IMR-90 (cell line): Measurements from ENCODE around the gene PLOD3. TPM values are rescaled to one million over a fixed set of nuclear protein-coding genes. Genes with fewer than 3 reads are reported as not detected.

Source experiments
- ATAC-seq: fragments of 200-7000 bp; cut with Tn5 transposase; 2 replicates; pipeline ENCODE4 v1.9.1; 2020; ENCODE audit warnings: low read depth, mild to moderate bottlenecking, moderate library complexity
- BruUV-seq: library from RNA; stranded (reverse); fragments of 400-500 nt; replicated peaks from 2 replicates; lab custom pipeline; 2021; lab: Mats Ljungman, UMichigan
- CTCF ChIA-PET: fragments of 300-600 bp; formaldehyde crosslinking; extraction: SDS; loops from one replicate; lab custom pipeline; 2021; ENCODE audit warnings: antibody characterized with exemption; lab: Yijun Ruan, JAX
- POLR2A ChIA-PET: fragments of 300-600 bp; sonication (Branson Sonifier 250); formaldehyde crosslinking; loops from one replicate; lab custom pipeline; 2022; ENCODE audit warnings: antibody characterized with exemption; ENCODE audit not compliant: unreplicated experiment; lab: Charles Lee
- DNase-seq: peaks from one replicate; pipeline ENCODE4 v3.0.0; 2013
- H2AFZ ChIP-seq: replicated peaks from 2 replicates; pipeline ENCODE3; 2013; ENCODE audit warnings: low read length, mild to moderate bottlenecking; ENCODE audit not compliant: poor library complexity
- H2AK5ac ChIP-seq: 2 replicates; pipeline ENCODE4 v1.6.1; 2013; ENCODE audit warnings: low read depth, low read length, inconsistent platforms
- H2AK9ac ChIP-seq: replicated peaks from 2 replicates; pipeline ENCODE3; 2013; ENCODE audit warnings: mild to moderate bottlenecking, low read depth, low read length, moderate library complexity; ENCODE audit not compliant: poor library complexity
- H2BK120ac ChIP-seq: 2 replicates; pipeline ENCODE4 v1.6.1; 2013; ENCODE audit warnings: low read depth, low read length, inconsistent platforms
- H2BK15ac ChIP-seq: 3 replicates; pipeline ENCODE4 v1.6.1; 2013; ENCODE audit warnings: low read depth, low read length, inconsistent platforms
- H2BK20ac ChIP-seq: 2 replicates; pipeline ENCODE4 v1.6.1; 2013; ENCODE audit warnings: low read depth, mild to moderate bottlenecking, inconsistent platforms, low read length, moderate library complexity
- H2BK5ac ChIP-seq: 2 replicates; pipeline ENCODE4 v1.6.1; 2013; ENCODE audit warnings: mild to moderate bottlenecking, low read depth, low read length, inconsistent platforms; ENCODE audit not compliant: poor library complexity, severe bottlenecking
- H3K14ac ChIP-seq: replicated peaks from 2 replicates; pipeline ENCODE4 v1.6.1; 2013; ENCODE audit warnings: low read depth, low read length, inconsistent platforms
- H3K18ac ChIP-seq: 2 replicates; pipeline ENCODE4 v1.6.1; 2013; ENCODE audit warnings: low read depth, low read length, control low read depth
- H3K23ac ChIP-seq: 2 replicates; pipeline ENCODE4 v1.6.1; 2013; ENCODE audit warnings: low read depth, low read length, inconsistent platforms
- H3K27ac ChIP-seq: 2 replicates; pipeline ENCODE4 v1.5.1; 2013; ENCODE audit warnings: mild to moderate bottlenecking, control low read depth, low read length; ENCODE audit not compliant: insufficient read depth
- H3K27me3 ChIP-seq: 2 replicates; pipeline ENCODE4 v1.6.1; 2013; ENCODE audit warnings: low read length; ENCODE audit not compliant: control insufficient read depth, insufficient read depth
- H3K36me3 ChIP-seq: 2 replicates; pipeline ENCODE4 v1.6.1; 2013; ENCODE audit warnings: low read length, mixed read lengths; ENCODE audit not compliant: control insufficient read depth, insufficient read depth
- H3K4ac ChIP-seq: 2 replicates; pipeline ENCODE4 v1.6.1; 2013; ENCODE audit warnings: low read depth, low read length, inconsistent platforms
- H3K4me1 ChIP-seq: 2 replicates; pipeline ENCODE4 v1.6.1; 2013; ENCODE audit warnings: low read length, mixed read lengths; ENCODE audit not compliant: control insufficient read depth, insufficient read depth
- H3K4me2 ChIP-seq: 2 replicates; pipeline ENCODE4 v1.6.1; 2013; ENCODE audit warnings: low read depth, mild to moderate bottlenecking, control low read depth, low read length, moderate library complexity
- H3K4me3 ChIP-seq: 2 replicates; pipeline ENCODE4 v1.5.1; 2013; ENCODE audit warnings: low read depth, mild to moderate bottlenecking, control low read depth, low read length, moderate library complexity; ENCODE audit not compliant: insufficient read depth
- H3K56ac ChIP-seq: 2 replicates; pipeline ENCODE4 v1.6.1; 2013; ENCODE audit warnings: low read length, inconsistent platforms; ENCODE audit not compliant: insufficient read depth; ENCODE audit errors: extremely low read depth
- H3K79me1 ChIP-seq, 2 experiments: 2 replicates each; pipeline ENCODE4 v1.6.1; 2013; ENCODE audit warnings: low read length in 2 of 2, inconsistent platforms in 1 of 2, low read depth in 1 of 2
- H3K9ac ChIP-seq: 2 replicates; pipeline ENCODE4 v1.6.1; 2013; ENCODE audit warnings: low read depth, low read length, control low read depth
- H3K9me1 ChIP-seq: 2 replicates; pipeline ENCODE4 v1.6.1; 2013; ENCODE audit warnings: low read length, inconsistent platforms; ENCODE audit not compliant: insufficient read depth
- H3K9me3 ChIP-seq: 2 replicates; pipeline ENCODE4 v1.6.1; 2013; ENCODE audit warnings: low read length; ENCODE audit not compliant: control insufficient read depth, insufficient read depth
- H4K20me1 ChIP-seq: 2 replicates; pipeline ENCODE4 v1.6.1; 2013; ENCODE audit warnings: low read length, inconsistent platforms; ENCODE audit not compliant: insufficient read depth
- H4K5ac ChIP-seq: 2 replicates; pipeline ENCODE4 v1.6.1; 2013; ENCODE audit warnings: mild to moderate bottlenecking, low read depth, low read length, control low read depth
- H4K8ac ChIP-seq, 2 experiments: 2 replicates each; pipeline ENCODE4 v1.6.1; 2013; ENCODE audit warnings: low read depth in 2 of 2, low read length in 2 of 2, control low read depth in 1 of 2, inconsistent platforms in 1 of 2
- H4K91ac ChIP-seq: 2 replicates; pipeline ENCODE4 v1.6.1; 2013; ENCODE audit warnings: low read depth, low read length, inconsistent platforms; ENCODE audit not compliant: insufficient read depth
- BHLHE40 ChIP-seq: fragments of 150-350 bp; IDR thresholded peaks from 2 replicates; pipeline ENCODE4 v1.6.1; 2016; ENCODE audit warnings: mild to moderate bottlenecking, low read depth, low read length
- CHD1 ChIP-seq: IDR thresholded peaks from 2 replicates; pipeline ENCODE4 v1.6.1; 2012; ENCODE audit warnings: low read depth, low read length, improper control_type of control experiment
- CTCF ChIP-seq: conservative IDR thresholded peaks from 2 replicates; pipeline ENCODE4 v1.5.1; 2012; ENCODE audit warnings: mild to moderate bottlenecking, low read depth, low read length, improper control_type of control experiment
- FOS ChIP-seq: fragments of 150-350 bp; IDR thresholded peaks from 2 replicates; pipeline ENCODE4 v1.6.1; 2016; ENCODE audit warnings: low read depth, low read length
- MAFK ChIP-seq: IDR thresholded peaks from 2 replicates; pipeline ENCODE4 v1.6.1; 2012; ENCODE audit warnings: low read depth, low read length, improper control_type of control experiment
- MAZ ChIP-seq: IDR thresholded peaks from 2 replicates; pipeline ENCODE4 v1.6.1; 2012; ENCODE audit warnings: low read depth, mild to moderate bottlenecking, low read length, improper control_type of control experiment, moderate library complexity, borderline replicate concordance
- MXI1 ChIP-seq: IDR thresholded peaks from 2 replicates; pipeline ENCODE4 v1.6.1; 2012; ENCODE audit warnings: low read depth, mild to moderate bottlenecking, low read length, moderate library complexity, borderline replicate concordance
- NFE2L2 ChIP-seq: fragments of 150-350 bp; IDR thresholded peaks from 2 replicates; pipeline ENCODE4 v1.6.1; 2016; ENCODE audit warnings: low read depth, mild to moderate bottlenecking, low read length
- POLR2A ChIP-seq: IDR thresholded peaks from 2 replicates; pipeline ENCODE4 v1.6.1; 2012; ENCODE audit warnings: mild to moderate bottlenecking, low read depth, low read length
- RAD21 ChIP-seq: IDR thresholded peaks from 2 replicates; pipeline ENCODE4 v1.6.1; 2012; ENCODE audit warnings: low read length, improper control_type of control experiment
- RCOR1 ChIP-seq: IDR thresholded peaks from 2 replicates; pipeline ENCODE4 v1.6.1; 2012; ENCODE audit warnings: mild to moderate bottlenecking, low read length, improper control_type of control experiment; ENCODE audit not compliant: insufficient replicate concordance
- RFX5 ChIP-seq: IDR thresholded peaks from 2 replicates; pipeline ENCODE4 v1.8.0; 2012; ENCODE audit warnings: low read depth, mild to moderate bottlenecking, low read length, moderate library complexity
- SMC3 ChIP-seq: fragments of 150-350 bp; IDR thresholded peaks from 2 replicates; pipeline ENCODE4 v1.6.1; 2016; ENCODE audit warnings: low read depth, mild to moderate bottlenecking, antibody characterized with exemption, low read length, moderate library complexity
- WGBS, 2 experiments: methylation state at CpG; one replicate each; pipeline versions ENCODE4 v1.1.5 to v1.1.7; 2013; ENCODE audit warnings: missing lambda C conversion rate in 2 of 2; ENCODE audit not compliant: insufficient read length in 1 of 2; ENCODE audit errors: extremely low coverage in 2 of 2; 5-methylcytosine and 5-hydroxymethylcytosine counted together
- dilution Hi-C: fragments of 300-500 bp; cut with HindIII; formaldehyde crosslinking; loops from one replicate; pipeline ENCODE4 v1.14.3; 2018; ENCODE audit warnings: low sequenced_read_pairs; ENCODE audit not compliant: unreplicated experiment
- in situ Hi-C: fragments of 300-500 bp; cut with MboI; formaldehyde crosslinking; loops from 3 replicates; pipeline ENCODE4 v1.14.3; 2019; ENCODE audit warnings: low sequenced_read_pairs, inconsistent platforms, mixed read lengths
- intact Hi-C: fragments of 100-400 bp; cut with micrococcal nuclease; formaldehyde crosslinking; loops from 2 replicates; pipeline ENCODE4 v1.10.0; 2022
- polyA plus RNA-seq, 3 experiments: library from polyadenylated mRNA; depleted of rRNA; stranded (reverse); fragments of >200 nt; gene quantifications; 2 replicates each; pipeline ENCODE4 v1.2.3, GENCODE V29; 2012; ENCODE audit warnings: low replicate concordance in 1 of 3
- total RNA-seq: library from RNA; depleted of rRNA; stranded (reverse); fragments of >200 nt; gene quantifications from 2 replicates; pipeline ENCODE4 v1.2.3, GENCODE V29; 2012
- TF ChIP-seq, protein P1 (sequence below): fragments of 150-350 bp; IDR thresholded peaks from 2 replicates; pipeline ENCODE4 v1.6.1; 2017; ENCODE audit warnings: mild to moderate bottlenecking, antibody characterized with exemption, low read length, low read depth
- TF ChIP-seq, protein P2 (sequence below): fragments of 150-350 bp; IDR thresholded peaks from 2 replicates; pipeline ENCODE4 v1.6.1; 2016; ENCODE audit warnings: low read depth, mild to moderate bottlenecking, low read length, moderate library complexity, borderline replicate concordance

Gene PLOD3
- total and polyA plus RNA-seq, 2 of the 4 experiments (the other 2 are of a cell fraction): 21.7 to 159 TPM

- peaks cover 7% of the 10 kb centered on the region for H3K36me3 ChIP-seq
- peaks cover 28 to 56% of the 10 kb centered on the region in 2 experiments for H3K79me1 ChIP-seq
- H3K4me2 ChIP-seq: no peak overlapping the region
- peaks cover 3% of the 10 kb centered on the region; the same call in 1 of the 2 replicates for H3K9me1 ChIP-seq
- POLR2A ChIA-PET: no interaction called here
- no peak overlapping the region for H3K27ac ChIP-seq
- H3K27me3 ChIP-seq: peaks cover 2% of the 10 kb centered on the region; the same call in 1 of the 2 replicates
- H3K23ac ChIP-seq: no peak overlapping the region
- no peak for TF ChIP-seq NFE2L2
- no peak for TF ChIP-seq SMC3
- no peak for TF ChIP-seq CTCF
- no peak for TF ChIP-seq POLR2A
- TF ChIP-seq RAD21: no peak
- no peak for TF ChIP-seq FOS
- TF ChIP-seq MXI1: no peak
- no peak for TF ChIP-seq RFX5
- TF ChIP-seq, protein P1, sequence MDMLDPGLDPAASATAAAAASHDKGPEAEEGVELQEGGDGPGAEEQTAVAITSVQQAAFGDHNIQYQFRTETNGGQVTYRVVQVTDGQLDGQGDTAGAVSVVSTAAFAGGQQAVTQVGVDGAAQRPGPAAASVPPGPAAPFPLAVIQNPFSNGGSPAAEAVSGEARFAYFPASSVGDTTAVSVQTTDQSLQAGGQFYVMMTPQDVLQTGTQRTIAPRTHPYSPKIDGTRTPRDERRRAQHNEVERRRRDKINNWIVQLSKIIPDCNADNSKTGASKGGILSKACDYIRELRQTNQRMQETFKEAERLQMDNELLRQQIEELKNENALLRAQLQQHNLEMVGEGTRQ: no peak
- TF ChIP-seq RCOR1: no peak
- TF ChIP-seq MAFK: no peak
- TF ChIP-seq, protein P2, sequence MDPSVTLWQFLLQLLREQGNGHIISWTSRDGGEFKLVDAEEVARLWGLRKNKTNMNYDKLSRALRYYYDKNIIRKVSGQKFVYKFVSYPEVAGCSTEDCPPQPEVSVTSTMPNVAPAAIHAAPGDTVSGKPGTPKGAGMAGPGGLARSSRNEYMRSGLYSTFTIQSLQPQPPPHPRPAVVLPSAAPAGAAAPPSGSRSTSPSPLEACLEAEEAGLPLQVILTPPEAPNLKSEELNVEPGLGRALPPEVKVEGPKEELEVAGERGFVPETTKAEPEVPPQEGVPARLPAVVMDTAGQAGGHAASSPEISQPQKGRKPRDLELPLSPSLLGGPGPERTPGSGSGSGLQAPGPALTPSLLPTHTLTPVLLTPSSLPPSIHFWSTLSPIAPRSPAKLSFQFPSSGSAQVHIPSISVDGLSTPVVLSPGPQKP: no peak
- TF ChIP-seq MAZ: no peak
- no peak for TF ChIP-seq CHD1
- TF ChIP-seq BHLHE40: no peak
- CTCF ChIA-PET: no interaction called here
- no peak overlapping the region for H3K56ac ChIP-seq
- H2BK20ac ChIP-seq: no peak overlapping the region
- intact Hi-C loops: no loop called here
- H2AFZ ChIP-seq: no peak overlapping the region
- dilution Hi-C loops: no loop called here
- H3K9me3 ChIP-seq: no peaks in the 10 kb centered on the region
- in situ Hi-C loops: no loop called here
- DNase-seq (no peak), ATAC-seq (no peak)
- no peak overlapping the region for H3K14ac ChIP-seq
- H3K4me3 ChIP-seq: no peak overlapping the region
- no peak overlapping the region for H3K4ac ChIP-seq
- H2BK5ac ChIP-seq: no peak overlapping the region
- H3K9ac ChIP-seq: no peak overlapping the region
- peaks cover 18% of the 10 kb centered on the region for H4K20me1 ChIP-seq
- no peak overlapping the region for H2BK120ac ChIP-seq
- H2BK15ac ChIP-seq: no peak overlapping the region
- BruUV-seq: no TSS peak
- peaks cover 9% of the 10 kb centered on the region; the same call in 1 of the 2 replicates for H3K4me1 ChIP-seq
- no peak overlapping the region for H4K91ac ChIP-seq
- no peak overlapping the region for H2AK9ac ChIP-seq
- no peak overlapping the region for H4K5ac ChIP-seq
- no peak overlapping the region for H2AK5ac ChIP-seq
- H3K18ac ChIP-seq: no peak overlapping the region
- 100% methylated on average over 1 of the region's 5 CpGs; no CpG with 5 or more reads in 1 of the 2 experiments for WGBS, 2 experiments
- no peak overlapping the region for H4K8ac ChIP-seq
These were observed 30.9 kb upstream of the PLOD3 start for GRCh38 chr7:101248276-101248675.
